Left cardiac atrium (tissue), 4 donors: Measurements from ENCODE around the gene PROSER3. TPM values are rescaled to one million over a fixed set of nuclear protein-coding genes. Genes with fewer than 3 reads are reported as not detected.
"Not testable (repeated sequence)": the region's sequence is repeated elsewhere in the genome, so short reads cannot be mapped to it uniquely, and the experiment has no call there.

Source experiments
- ATAC-seq, 2 donors: fragments of 200-7000 bp; cut with Tn5 transposase; one replicate each; pipeline ENCODE4 v1.9.1; 2020; ENCODE audit warnings: mild to moderate bottlenecking in 2 of 2, moderate library complexity in 2 of 2
- DNase-seq: peaks from one replicate; pipeline ENCODE4 v3.0.0-alpha.2; 2020
- intact Hi-C, 2 donors: fragments of 100-400 bp; cut with DNase I; formaldehyde crosslinking; loops; one replicate each; pipeline versions ENCODE4 v1.14.1 to v1.15.1; 2022 to 2023
- total RNA-seq, 2 donors: library from RNA; stranded (reverse); fragmentation: NEBNext Ultra II Directional; extraction: Animal tissue kit (Norgen Biotek cat#: 25700); gene quantifications; one replicate each; pipeline ENCODE4 v1.2.1, GENCODE V29; 2021
- donor health status: DM: no; HTN: yes; CAD: no.
- donor health status: DM: no; HTN: yes; CAD: no; lungs with severe emphysema.
- donor health status: DM: yes; HTN: yes; CAD: no.
- donor health status: Dilated cardiomyopathy.

Gene PROSER3
- total RNA-seq, 2 donors from 2014 or later: 6.8 to 8.4 TPM

- DNase-seq (no peak), ATAC-seq (no peak)
- intact Hi-C loops: no loop called here
These were observed 24.6 kb downstream of the PROSER3 start for GRCh38 chr19:35782589-35782988.

DNA sequence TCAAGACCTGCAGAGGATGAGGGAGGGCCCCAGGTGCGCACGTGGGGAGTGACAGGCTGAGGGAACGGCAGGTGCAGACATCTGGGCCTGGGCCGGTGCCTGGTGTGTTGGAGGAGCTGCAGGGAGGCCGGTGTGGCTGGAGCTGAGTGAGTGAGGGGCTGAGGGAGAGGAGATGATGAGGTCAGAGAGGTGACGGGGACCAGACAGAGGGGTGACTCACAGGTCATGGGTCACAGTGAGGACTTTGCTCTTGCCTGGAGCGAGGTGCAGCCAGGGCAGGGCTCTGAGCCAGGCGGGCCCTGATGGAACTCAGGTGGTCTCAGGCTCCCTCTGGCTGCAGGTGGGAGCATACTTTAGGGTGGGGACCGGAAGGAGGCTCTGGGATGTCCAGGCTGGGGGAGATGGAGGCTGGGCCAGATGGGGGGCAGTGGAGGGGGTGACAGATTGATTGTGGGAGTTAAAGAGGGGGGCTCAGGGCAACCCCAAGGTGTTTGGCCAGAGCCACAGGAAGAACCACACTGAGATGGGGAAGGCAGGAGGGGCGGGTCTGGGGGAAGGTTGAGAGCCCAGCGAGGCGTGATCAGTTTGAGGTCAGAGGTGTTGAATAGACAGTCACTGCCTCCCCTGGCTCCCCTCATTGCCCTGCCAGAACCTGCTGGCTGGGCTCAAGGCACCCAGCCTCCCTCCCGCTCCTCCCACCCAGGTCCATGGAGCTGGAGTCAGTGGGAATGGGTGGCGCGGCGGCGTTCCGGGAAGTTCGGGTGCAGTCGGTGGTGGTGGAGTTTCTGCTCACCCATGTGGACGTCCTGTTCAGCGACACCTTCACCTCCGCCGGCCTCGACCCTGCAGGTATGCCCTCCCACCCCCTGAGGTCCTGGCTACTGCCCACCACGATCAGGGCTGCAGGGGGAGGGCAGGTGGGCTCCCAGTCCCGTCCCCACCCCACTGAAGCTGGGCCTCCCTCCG lies 25.8 kb downstream of the PROSER3 start:
- ATAC-seq (no peak), DNase-seq (no peak)
- intact Hi-C loops: no loop called here

DNA sequence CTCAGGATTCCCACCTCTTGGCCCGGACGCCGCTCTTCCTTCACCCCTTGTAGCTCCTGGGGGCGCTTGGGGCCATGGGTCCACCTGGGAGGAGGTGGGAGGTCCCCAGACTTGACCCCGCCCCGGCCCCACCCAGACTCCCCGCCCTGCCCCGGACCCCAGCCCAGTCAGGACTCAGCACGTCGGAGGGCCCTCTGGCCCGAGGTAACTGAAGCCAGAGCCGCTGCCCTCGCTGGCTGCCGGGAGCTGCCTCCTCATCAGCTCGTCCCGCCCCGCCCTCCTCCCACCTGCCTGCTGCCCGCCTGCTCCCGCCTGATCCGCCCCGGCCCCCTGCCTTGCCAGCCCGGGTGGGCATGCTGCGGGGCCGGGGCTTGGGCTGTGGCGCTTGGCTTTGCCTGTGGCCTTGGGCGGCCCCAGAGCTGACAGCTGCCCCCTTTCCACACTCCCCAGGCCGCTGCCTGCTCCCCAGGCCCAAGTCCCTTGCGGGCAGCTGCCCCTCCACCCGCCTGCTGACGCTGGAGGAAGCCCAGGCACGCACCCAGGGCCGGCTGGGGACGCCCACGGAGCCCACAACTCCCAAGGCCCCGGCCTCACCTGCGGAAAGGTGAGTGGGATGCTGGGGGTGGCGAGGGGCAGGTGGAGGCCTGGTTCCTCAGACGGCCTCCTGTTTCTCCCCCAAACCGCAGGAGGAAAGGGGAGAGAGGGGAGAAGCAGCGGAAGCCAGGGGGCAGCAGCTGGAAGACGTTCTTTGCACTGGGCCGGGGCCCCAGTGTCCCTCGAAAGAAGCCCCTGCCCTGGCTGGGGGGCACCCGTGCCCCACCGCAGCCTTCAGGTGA lies 26.7 kb downstream of the PROSER3 start:
- intact Hi-C loops: no loop called here
- no peak for ATAC-seq

DNA sequence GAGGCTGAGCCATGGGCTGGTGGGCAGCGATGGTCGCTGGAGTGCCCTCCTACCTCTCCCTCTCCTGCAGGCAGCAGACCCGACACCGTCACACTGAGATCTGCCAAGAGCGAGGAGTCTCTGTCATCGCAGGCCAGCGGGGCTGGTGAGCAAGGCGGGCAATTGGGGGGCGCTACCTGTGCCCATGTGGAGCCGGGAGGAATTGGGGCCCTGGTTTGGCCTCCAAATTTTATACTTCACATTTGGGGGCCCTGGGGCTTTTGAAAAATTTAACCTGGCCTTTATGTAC lies 27.3 kb downstream of the PROSER3 start:
- ATAC-seq: no peak
- DNase-seq: no peak
- intact Hi-C loops: no loop called here

More for the DNA sequence above, 26.7 kb downstream of the PROSER3 start:
- DNase-seq: no peak

DNA sequence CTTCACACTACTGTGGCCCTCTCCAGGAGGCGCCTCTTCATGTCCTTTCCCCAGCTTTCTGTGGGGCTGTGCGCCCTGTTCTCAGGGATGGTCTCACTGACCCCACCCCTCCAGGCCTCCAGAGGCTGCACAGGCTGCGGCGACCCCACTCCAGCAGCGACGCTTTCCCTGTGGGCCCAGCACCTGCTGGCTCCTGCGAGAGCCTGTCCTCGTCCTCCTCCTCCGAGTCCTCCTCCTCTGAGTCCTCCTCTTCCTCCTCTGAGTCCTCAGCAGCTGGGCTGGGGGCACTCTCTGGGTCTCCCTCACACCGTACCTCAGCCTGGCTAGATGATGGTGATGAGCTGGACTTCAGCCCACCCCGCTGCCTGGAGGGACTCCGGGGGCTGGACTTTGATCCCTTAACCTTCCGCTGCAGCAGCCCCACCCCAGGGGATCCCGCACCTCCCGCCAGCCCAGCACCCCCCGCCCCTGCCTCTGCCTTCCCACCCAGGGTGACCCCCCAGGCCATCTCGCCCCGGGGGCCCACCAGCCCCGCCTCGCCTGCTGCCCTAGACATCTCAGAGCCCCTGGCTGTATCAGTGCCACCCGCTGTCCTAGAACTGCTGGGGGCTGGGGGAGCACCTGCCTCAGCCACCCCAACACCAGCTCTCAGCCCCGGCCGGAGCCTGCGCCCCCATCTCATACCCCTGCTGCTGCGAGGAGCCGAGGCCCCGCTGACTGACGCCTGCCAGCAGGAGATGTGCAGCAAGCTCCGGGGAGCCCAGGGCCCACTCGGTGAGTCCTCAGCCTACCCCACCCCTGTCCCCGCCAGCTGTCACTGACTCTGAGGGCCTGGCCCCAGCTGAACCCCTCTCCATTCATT lies 28.6 kb downstream of the PROSER3 start:
- DNase-seq (no peak), ATAC-seq (no peak)
- intact Hi-C loops: no loop called here

GRCh38 chr19:35787227-35787799 lies 29.3 kb downstream of the PROSER3 start:
- ATAC-seq (no peak), DNase-seq (no peak)
- intact Hi-C loops: no loop called here

GRCh38 chr19:35788205-35788960 lies 30.4 kb downstream of the PROSER3 start:
- DNase-seq (no peak), ATAC-seq (no peak)
- intact Hi-C loops: no loop called here

DNA sequence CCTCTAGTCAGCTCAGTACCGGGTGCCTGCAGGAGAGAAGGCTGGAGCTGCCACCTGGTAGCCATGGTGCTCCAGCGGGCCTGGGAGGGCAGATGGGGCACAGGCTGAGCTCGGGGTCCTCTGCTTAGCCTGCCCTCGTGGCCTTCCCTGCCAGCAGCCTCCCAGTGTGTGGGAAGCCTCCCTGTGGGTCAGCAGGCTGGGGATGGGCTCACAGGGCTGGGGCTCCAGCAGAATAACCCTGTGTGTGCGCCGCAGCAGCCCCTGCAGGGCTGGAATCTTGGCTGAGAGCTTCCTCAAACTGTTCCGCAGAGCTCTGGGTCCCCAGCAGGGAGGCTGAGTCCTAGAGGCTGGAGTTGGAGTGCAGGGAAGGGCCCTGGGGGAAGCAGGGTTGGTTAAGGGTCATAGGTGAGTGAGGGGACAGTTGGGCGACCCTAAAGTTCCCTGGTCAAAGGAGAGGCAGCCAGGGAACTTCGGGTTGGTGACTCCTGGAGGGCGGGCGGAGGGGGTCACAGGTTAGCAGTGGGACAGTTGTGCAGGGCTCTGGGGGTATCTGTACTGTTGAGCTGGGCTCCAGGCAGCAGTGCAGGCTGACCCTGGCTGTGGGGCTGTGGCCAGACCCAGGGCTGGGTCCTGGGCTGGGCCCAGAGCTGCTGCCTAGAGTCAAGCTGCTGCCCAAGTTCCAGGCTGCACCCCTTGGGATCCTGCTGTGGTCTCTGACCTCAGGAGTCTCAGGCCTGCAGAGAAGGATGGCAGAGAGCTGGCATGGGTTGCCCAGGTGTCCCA lies 31.4 kb downstream of the PROSER3 start:
- intact Hi-C loops: no loop called here
- no peak for ATAC-seq
- DNase-seq: no peak

DNA sequence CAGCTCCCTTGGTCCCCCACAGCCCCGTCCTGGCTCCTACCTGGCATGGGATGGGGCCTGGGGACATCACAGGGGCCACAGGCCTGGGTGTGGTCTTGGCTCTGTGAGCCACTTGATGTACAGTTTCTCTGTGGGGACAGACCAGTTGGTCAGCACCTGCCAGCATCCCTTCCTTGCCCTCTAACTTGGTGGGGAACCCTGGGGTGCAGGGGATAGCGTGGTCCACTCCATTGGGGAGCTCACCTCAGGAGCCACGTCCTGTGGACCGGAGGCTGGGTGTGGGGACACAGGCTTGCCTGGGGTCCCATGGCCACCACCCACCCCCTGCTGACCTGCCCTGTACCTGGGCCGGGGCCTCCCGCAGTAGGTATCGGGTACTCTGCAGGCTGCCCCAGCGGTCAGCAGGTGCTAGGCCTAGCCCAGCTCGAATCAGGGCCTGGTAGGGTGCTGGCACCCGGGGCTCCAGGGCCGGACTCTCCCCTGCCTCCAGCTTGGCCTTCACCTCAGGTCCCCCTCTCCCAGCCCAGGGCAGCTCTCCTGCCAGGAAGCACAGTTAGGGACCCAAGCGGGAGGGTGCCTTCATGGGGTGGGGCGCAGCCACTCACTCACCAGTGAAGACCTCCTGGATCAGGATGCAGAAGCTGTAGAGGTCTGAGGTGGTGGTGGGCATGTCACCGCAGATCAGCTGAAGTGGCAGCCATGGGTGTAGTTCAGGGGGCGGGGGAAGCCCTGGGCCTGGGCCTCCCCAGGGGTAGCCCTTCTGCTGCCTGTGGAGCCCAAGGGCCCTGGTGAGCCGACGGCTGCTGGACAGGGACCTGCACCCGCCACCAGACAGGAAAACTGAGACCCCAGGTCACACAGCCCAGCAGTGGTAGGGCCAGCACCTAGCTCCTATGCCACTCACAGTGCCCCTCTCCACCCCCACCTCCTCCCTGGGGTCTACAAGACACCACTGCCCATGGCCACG lies 32.3 kb downstream of the PROSER3 start:
- no peak for ATAC-seq
- no peak for DNase-seq
- intact Hi-C loops: no loop called here

DNA sequence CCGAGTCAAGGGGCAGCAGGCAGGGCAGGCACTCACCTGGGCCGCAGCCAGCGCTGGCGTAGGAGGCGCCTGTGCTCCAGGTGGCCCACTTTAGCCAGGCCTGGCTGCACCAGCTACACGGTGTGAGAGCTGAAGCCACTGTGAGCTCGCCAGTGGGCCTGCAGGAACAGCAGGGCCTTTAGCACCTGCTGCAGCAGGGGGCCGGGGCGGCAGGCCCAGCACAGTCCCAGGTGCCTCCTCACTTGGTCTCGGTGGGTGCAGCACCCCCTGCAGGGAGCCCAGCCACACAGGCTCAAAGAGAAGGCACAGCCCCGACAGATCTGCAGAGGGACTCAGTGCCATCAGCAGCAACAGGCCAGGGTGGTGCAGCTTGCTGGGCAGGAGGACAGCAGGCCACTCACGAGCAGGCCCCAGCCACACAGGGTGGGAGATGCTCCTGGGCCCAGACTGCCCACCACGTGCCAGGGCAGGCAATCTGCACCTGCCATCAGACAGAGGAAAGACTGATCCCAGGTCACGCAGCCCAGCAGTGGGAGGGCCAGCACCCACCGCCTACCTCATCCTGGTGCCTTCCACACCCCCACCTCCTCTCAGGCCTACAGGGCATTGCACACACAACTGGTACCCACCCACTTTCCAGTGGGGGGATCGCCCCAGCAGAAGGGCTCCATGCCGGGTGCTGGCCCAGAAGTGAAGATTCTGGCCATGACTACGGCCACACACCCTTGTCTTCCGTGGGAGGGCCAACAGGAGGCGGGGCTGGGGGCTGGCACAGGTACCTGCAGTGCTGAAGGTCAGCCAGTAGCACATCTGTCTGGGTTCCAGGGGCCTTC lies 33.2 kb downstream of the PROSER3 start:
- ATAC-seq (no peak), DNase-seq (no peak)
- intact Hi-C loops: no loop called here

DNA sequence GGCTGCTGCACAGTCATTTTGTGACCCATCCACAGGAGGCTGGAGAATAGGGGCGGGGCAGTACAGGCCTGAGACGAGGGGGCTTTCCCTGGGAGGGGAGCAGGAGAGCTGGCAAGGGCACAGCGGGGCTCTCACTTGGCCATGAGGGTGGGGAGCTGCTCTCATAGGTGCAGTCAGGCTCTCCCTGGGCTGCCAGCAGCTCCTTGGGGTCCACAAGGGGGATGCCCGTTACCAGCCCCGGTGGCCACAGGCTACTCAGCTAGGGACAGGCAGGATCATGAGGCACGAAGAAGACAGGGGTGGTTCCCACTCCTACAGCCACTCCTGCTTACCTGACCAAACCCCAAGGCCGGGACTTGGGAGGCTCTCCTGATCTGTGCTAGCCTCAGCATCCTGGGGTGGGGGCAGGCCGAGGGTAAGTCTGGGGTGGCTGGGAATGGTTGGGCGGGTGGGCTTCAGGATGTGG lies 33.9 kb downstream of the PROSER3 start:
- intact Hi-C loops: no loop called here
- ATAC-seq (no peak), DNase-seq (no peak)

DNA sequence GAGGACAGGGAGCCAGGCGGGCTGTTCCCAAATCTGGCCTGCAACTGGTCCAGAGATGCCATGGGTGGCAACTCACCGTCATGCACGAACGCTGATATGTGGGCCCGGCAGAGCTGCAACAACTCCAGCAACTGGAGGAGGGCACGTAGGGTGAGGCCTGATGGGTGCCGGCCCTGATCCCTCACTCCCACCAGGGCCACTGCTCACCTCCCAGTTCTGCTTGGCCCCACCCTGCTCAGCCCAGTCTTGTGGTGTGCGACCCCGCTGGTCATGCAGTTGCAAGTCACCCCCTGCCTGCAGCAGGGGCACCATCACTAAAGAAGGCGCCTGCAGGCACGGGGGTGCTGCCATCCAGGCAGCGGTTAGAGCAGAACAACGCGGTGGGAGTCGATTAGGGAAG lies 34.3 kb downstream of the PROSER3 start:
- ATAC-seq (no peak), DNase-seq (no peak)

GRCh38 chr19:35792888-35793287 lies 34.9 kb downstream of the PROSER3 start:
- intact Hi-C loops: no loop called here
- ATAC-seq: no peak
- DNase-seq: no peak

More for the DNA sequence above, 34.3 kb downstream of the PROSER3 start:
- intact Hi-C loops: no loop called here

GRCh38 chr19:35793381-35794165 lies 35.6 kb downstream of the PROSER3 start:
- intact Hi-C loops: no loop called here
- ATAC-seq (no peak), DNase-seq (no peak)

DNA sequence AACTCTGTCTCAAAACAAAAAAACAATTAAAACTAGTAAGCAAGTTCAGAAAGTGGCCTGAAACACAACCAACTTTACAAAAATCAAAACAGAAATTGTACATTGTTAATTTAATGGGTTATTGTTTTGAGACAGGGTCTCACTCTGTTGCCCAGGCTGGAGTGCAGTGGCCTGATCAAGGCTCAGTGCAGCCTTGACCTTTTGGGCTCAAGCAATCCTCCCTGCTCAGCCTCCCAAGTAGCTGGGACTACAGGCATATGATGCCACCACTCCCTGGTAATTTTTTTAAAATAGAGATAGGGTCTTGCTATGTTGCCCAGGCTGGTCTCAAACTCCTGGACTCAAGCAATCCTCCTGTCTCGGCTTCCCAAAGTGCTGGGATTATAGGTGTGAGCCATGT lies 37.6 kb downstream of the PROSER3 start:
- DNase-seq, ATAC-seq, intact Hi-C loops: not testable (repeated sequence)
